Loucy (cell line): ENCODE results near the gene ARHGAP24.

ENCODE experiments used
- EZH2phosphoT487 ChIP-seq: fragments of 200-600 bp; IDR thresholded peaks from 2 replicates; pipeline ENCODE4 v1.6.1; 2018; ENCODE audit warnings: antibody characterized with exemption, mild to moderate bottlenecking, moderate library complexity, borderline replicate concordance
- TF ChIP-seq, protein P1 (sequence below): fragments of 200-600 bp; sonication (generic); conservative IDR thresholded peaks from 2 replicates; pipeline ENCODE4 v1.5.1; 2014; ENCODE audit warnings: mild to moderate bottlenecking, antibody characterized with exemption, low read length

DNA sequence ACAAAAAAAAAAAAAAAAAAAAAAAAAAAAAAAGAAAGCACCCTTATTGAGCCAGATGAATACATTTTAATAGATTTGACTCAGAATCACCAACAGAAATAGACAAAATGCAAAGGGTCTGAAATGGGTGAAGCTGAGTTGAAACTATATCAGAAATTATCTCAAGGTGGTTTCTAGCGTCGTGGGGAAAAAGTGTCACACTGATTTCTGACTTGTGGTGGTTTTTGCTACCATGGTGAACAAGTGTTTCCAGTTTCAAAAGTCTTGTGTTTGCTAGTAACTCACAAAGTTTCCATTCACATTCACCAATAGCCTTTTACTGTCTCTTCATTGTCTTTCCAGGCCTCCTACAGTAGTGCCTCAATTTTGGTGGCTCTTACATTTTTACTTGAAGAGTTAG lies 135.5 kb downstream of the ARHGAP24 start:
- TF ChIP-seq, protein P1, sequence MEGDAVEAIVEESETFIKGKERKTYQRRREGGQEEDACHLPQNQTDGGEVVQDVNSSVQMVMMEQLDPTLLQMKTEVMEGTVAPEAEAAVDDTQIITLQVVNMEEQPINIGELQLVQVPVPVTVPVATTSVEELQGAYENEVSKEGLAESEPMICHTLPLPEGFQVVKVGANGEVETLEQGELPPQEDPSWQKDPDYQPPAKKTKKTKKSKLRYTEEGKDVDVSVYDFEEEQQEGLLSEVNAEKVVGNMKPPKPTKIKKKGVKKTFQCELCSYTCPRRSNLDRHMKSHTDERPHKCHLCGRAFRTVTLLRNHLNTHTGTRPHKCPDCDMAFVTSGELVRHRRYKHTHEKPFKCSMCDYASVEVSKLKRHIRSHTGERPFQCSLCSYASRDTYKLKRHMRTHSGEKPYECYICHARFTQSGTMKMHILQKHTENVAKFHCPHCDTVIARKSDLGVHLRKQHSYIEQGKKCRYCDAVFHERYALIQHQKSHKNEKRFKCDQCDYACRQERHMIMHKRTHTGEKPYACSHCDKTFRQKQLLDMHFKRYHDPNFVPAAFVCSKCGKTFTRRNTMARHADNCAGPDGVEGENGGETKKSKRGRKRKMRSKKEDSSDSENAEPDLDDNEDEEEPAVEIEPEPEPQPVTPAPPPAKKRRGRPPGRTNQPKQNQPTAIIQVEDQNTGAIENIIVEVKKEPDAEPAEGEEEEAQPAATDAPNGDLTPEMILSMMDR = no peak
- TF ChIP-seq EZH2phosphoT487 = no peak
